Kidney epithelial cell (primary cell): Measurements from ENCODE around the gene SLC22A14. TPM values are rescaled to one million over a fixed set of nuclear protein-coding genes. Genes with fewer than 3 reads are reported as not detected.

Experiments
- DNase-seq: peaks from one replicate; pipeline ENCODE4 v3.0.0-alpha.2; 2010; ENCODE audit warnings: low read depth
- H3K27me3 ChIP-seq: 2 replicates; pipeline ENCODE4 v1.6.0; 2011; ENCODE audit warnings: low read length; ENCODE audit not compliant: control insufficient read depth, insufficient read depth
- H3K36me3 ChIP-seq: 2 replicates; pipeline ENCODE4 v1.5.1; 2011; ENCODE audit warnings: low read length; ENCODE audit not compliant: control insufficient read depth, insufficient read depth
- H3K4me3 ChIP-seq: 2 replicates; pipeline ENCODE4 v1.5.1; 2011; ENCODE audit warnings: low read depth, mild to moderate bottlenecking, control low read depth, low read length
- CTCF ChIP-seq: IDR thresholded peaks from 2 replicates; pipeline ENCODE4 v1.5.1; 2011; ENCODE audit warnings: mild to moderate bottlenecking, moderate library complexity, low read length, control low read depth, inconsistent platforms; ENCODE audit not compliant: insufficient read depth, poor library complexity, severe bottlenecking
- total RNA-seq: library from RNA; depleted of rRNA; stranded (reverse); fragments of >200 nt; gene quantifications from 2 replicates; pipeline ENCODE4 v1.2.3, GENCODE V29; 2015

SLC22A14 gene
- total RNA-seq, 1 donor from 2014 or later = 0.58 TPM

GRCh38 chr3:38267662-38268061 is 14.4 kb upstream of the SLC22A14 start:
- DNase-seq = no peak
- no peak for TF ChIP-seq CTCF
- Histone ChIP-seq H3K36me3 (no peaks in the 10 kb centered on the region), H3K27me3 (no peaks in the 10 kb centered on the region), H3K4me3 (no peak overlapping the region)

GRCh38 chr3:38268087-38268486 is 14.0 kb upstream of the SLC22A14 start:
- no peak for DNase-seq
- Histone ChIP-seq H3K4me3 (no peak overlapping the region), H3K27me3 (no peaks in the 10 kb centered on the region), H3K36me3 (no peaks in the 10 kb centered on the region)
- no peak for TF ChIP-seq CTCF

- no peak for DNase-seq
- TF ChIP-seq CTCF = no peak
- H3K4me3 ChIP-seq = no peak overlapping the region
- no peaks in the 10 kb centered on the region for H3K27me3 ChIP-seq
- H3K36me3 ChIP-seq = no peaks in the 10 kb centered on the region
These were observed 13.6 kb upstream of the SLC22A14 start for GRCh38 chr3:38268522-38268921.

GRCh38 chr3:38270606-38271005 is 11.5 kb upstream of the SLC22A14 start:
- TF ChIP-seq CTCF = no peak
- no peaks in the 10 kb centered on the region for H3K27me3 ChIP-seq
- H3K4me3 ChIP-seq = no peak overlapping the region
- no peaks in the 10 kb centered on the region for H3K36me3 ChIP-seq
- DNase-seq = no peak

GRCh38 chr3:38271553-38271952 is 10.5 kb upstream of the SLC22A14 start:
- no peak overlapping the region for H3K4me3 ChIP-seq
- TF ChIP-seq CTCF = no peak
- H3K36me3 ChIP-seq = no peaks in the 10 kb centered on the region
- no peaks in the 10 kb centered on the region for H3K27me3 ChIP-seq
- DNase-seq = no peak

GRCh38 chr3:38274864-38275649 is 7.0 kb upstream of the SLC22A14 start:
- no peak for DNase-seq
- Histone ChIP-seq H3K27me3 (no peaks in the 10 kb centered on the region), H3K4me3 (no peak overlapping the region), H3K36me3 (no peaks in the 10 kb centered on the region)
- no peak for TF ChIP-seq CTCF
